ENCODE measurements around the gene PARVA.

The PARVA gene

DNA sequence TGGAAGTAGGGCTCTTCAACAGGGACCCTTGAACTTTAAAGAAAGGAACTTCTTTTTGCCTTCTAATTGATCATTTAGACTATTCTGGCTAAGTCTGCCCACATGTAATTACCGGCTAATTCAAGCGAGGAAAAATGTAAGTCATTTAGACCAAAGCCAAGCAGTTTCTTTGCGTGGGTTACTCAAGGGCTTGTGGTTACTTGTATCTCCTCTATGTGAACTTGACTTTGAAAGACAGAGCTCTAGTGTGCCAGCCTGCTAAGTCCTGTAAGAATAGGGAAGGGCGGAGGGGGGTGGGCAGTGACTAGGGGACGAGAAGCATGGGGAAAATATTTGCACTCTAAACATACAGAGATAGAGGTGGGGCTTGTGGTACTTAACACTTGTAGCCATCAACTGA lies 151.7 kb downstream of the PARVA start:
- Histone ChIP-seq H3K9me3 (ENCODE audit: control insufficient read depth, low read length) (no peaks in the 10 kb centered on the region), H3K79me1 (replicated peaks; ENCODE audit: low read length, poor library complexity, severe bottlenecking) (peaks cover 8% of the 10 kb centered on the region), H3K27me3 (ENCODE audit: control insufficient read depth in 1 of 2, insufficient read depth in 1 of 2, low read length in 2 of 2) (no peaks in the 10 kb centered on the region), H2BK12ac (ENCODE audit: low read length in 2 of 2) (no peak overlapping the region), H3K4me1 (ENCODE audit: control insufficient read depth, insufficient read depth, low read depth, low read length) (peaks cover 10% of the 10 kb centered on the region), H3K4ac (ENCODE audit: low read depth in 1 of 2, low read length in 2 of 2) (no peak overlapping the region), H4K91ac (ENCODE audit: low read length) (no peak overlapping the region), H3K9ac (ENCODE audit: low read length) (peak overlapping the region; percentile 61), H3K18ac (ENCODE audit: low read depth in 1 of 2, low read length in 2 of 2) (no peak overlapping the region), H2AK5ac (ENCODE audit: low read length, severe bottlenecking) (no peak overlapping the region), H3K27ac (ENCODE audit: low read length, poor library complexity, severe bottlenecking) (no peak overlapping the region), H2BK120ac (ENCODE audit: low read depth, low read length) (no peak overlapping the region), H3K36me3 (ENCODE audit: control insufficient read depth in 1 of 2, insufficient read depth in 2 of 2, low read depth in 1 of 2, low read length in 2 of 2) (peaks cover 37 to 43% of the 10 kb centered on the region in 2 experiments), H3K14ac (ENCODE audit: low read length in 2 of 2) (no peak overlapping the region), H3K23ac (ENCODE audit: low read length in 2 of 2) (no peak overlapping the region), H2AFZ (ENCODE audit: low read depth, low read length) (no peak overlapping the region), H2BK15ac (ENCODE audit: low read depth, poor library complexity, severe bottlenecking) (no peak overlapping the region), H2BK5ac (ENCODE audit: low read depth, low read length, poor library complexity, severe bottlenecking) (no peak overlapping the region), H4K8ac (ENCODE audit: low read length) (no peak overlapping the region), H3K4me2 (ENCODE audit: low read length, poor library complexity, severe bottlenecking) (no peak overlapping the region), H3K4me3 (ENCODE audit: insufficient read depth in 1 of 2, low read depth in 1 of 2, low read length in 2 of 2) (no peak overlapping the region)
- no peak for DNase-seq
- 81% methylated on average over 5 of the region's 5 CpGs for WGBS

DNA sequence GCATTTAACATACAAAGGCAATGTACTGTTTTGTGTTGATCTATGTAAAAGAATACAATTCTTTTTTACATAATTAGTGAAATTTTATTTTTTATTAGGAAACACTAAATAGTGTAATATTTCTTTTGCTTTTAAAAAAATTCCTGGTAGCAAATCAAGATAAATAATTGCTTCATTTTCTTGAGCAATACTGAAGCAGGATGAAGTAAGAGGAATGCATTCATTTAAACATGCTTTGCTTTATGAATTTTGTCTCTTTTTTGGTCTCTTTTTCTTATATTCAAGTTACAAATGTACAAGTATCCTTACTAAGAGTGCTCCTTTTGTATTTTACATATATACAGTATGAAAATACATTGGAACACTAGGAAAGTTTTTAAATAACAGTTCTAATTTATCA lies 152.4 kb downstream of the PARVA start:
- Histone ChIP-seq H3K4me2 (ENCODE audit: low read length, poor library complexity, severe bottlenecking) (no peak overlapping the region), H2BK12ac (ENCODE audit: low read length in 2 of 2) (no peak overlapping the region), H3K9me3 (ENCODE audit: control insufficient read depth, low read length) (no peaks in the 10 kb centered on the region), H3K18ac (ENCODE audit: low read depth in 1 of 2, low read length in 2 of 2) (no peak overlapping the region), H2AK5ac (ENCODE audit: low read length, severe bottlenecking) (no peak overlapping the region), H3K9ac (ENCODE audit: low read length) (peak overlapping the region; percentile 61), H4K91ac (ENCODE audit: low read length) (no peak overlapping the region), H3K4ac (ENCODE audit: low read depth in 1 of 2, low read length in 2 of 2) (no peak overlapping the region), H2BK15ac (ENCODE audit: low read depth, poor library complexity, severe bottlenecking) (no peak overlapping the region), H2BK120ac (ENCODE audit: low read depth, low read length) (no peak overlapping the region), H3K23ac (ENCODE audit: low read length in 2 of 2) (no peak overlapping the region), H2AFZ (ENCODE audit: low read depth, low read length) (no peak overlapping the region), H2BK5ac (ENCODE audit: low read depth, low read length, poor library complexity, severe bottlenecking) (no peak overlapping the region), H4K8ac (ENCODE audit: low read length) (no peak overlapping the region), H3K4me3 (ENCODE audit: insufficient read depth in 1 of 2, low read depth in 1 of 2, low read length in 2 of 2) (no peak overlapping the region), H3K79me1 (replicated peaks; ENCODE audit: low read length, poor library complexity, severe bottlenecking) (peaks cover 8% of the 10 kb centered on the region), H3K14ac (ENCODE audit: low read length in 2 of 2) (no peak overlapping the region), H3K27me3 (ENCODE audit: control insufficient read depth in 1 of 2, insufficient read depth in 1 of 2, low read length in 2 of 2) (no peaks in the 10 kb centered on the region), H3K27ac (ENCODE audit: low read length, poor library complexity, severe bottlenecking) (no peak overlapping the region), H3K36me3 (ENCODE audit: control insufficient read depth in 1 of 2, insufficient read depth in 2 of 2, low read depth in 1 of 2, low read length in 2 of 2) (peaks cover 37 to 38% of the 10 kb centered on the region in 2 experiments), H3K4me1 (ENCODE audit: control insufficient read depth, insufficient read depth, low read depth, low read length) (peaks cover 10% of the 10 kb centered on the region)
- peak; percentile 21 for DNase-seq

DNA sequence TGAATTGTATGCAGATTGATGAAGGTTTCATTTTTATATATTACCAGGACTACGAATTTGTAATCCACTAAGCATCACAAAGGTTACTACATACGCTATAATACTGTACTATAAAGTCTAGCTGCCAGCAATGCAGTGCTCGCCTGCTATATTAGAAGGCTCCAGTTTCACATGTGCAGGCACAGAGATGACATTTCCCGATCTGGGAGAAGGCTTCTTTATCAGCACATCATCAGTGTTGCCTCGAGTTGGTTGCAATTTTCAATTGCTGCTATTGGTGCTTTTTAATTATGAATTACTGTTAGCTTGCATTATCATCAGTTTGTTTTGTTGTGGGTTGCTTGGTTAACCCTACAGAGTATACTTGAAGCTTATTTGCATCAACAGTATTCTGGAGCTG lies 153.6 kb downstream of the PARVA start:
- Histone ChIP-seq H3K9me3 (ENCODE audit: control insufficient read depth, low read length) (no peaks in the 10 kb centered on the region), H3K4me3 (ENCODE audit: insufficient read depth in 1 of 2, low read depth in 1 of 2, low read length in 2 of 2) (no peak overlapping the region), H3K14ac (ENCODE audit: low read length in 2 of 2) (no peak overlapping the region), H4K8ac (ENCODE audit: low read length) (no peak overlapping the region), H3K27me3 (ENCODE audit: control insufficient read depth in 1 of 2, insufficient read depth in 1 of 2, low read length in 2 of 2) (no peaks in the 10 kb centered on the region), H3K27ac (ENCODE audit: low read length, poor library complexity, severe bottlenecking) (no peak overlapping the region), H3K79me1 (replicated peaks; ENCODE audit: low read length, poor library complexity, severe bottlenecking) (peaks cover 8% of the 10 kb centered on the region), H3K4ac (ENCODE audit: low read depth in 1 of 2, low read length in 2 of 2) (no peak overlapping the region), H2AFZ (ENCODE audit: low read depth, low read length) (no peak overlapping the region), H3K9ac (ENCODE audit: low read length) (no peak overlapping the region), H2BK5ac (ENCODE audit: low read depth, low read length, poor library complexity, severe bottlenecking) (no peak overlapping the region), H3K4me1 (ENCODE audit: control insufficient read depth, insufficient read depth, low read depth, low read length) (peaks cover 10% of the 10 kb centered on the region), H3K36me3 (ENCODE audit: control insufficient read depth in 1 of 2, insufficient read depth in 2 of 2, low read depth in 1 of 2, low read length in 2 of 2) (peaks cover 28 to 37% of the 10 kb centered on the region in 2 experiments), H3K18ac (ENCODE audit: low read depth in 1 of 2, low read length in 2 of 2) (no peak overlapping the region), H3K23ac (ENCODE audit: low read length in 2 of 2) (no peak overlapping the region), H2AK5ac (ENCODE audit: low read length, severe bottlenecking) (no peak overlapping the region), H2BK15ac (ENCODE audit: low read depth, poor library complexity, severe bottlenecking) (no peak overlapping the region), H4K91ac (ENCODE audit: low read length) (no peak overlapping the region), H2BK120ac (ENCODE audit: low read depth, low read length) (no peak overlapping the region), H2BK12ac (ENCODE audit: low read length in 2 of 2) (no peak overlapping the region), H3K4me2 (ENCODE audit: low read length, poor library complexity, severe bottlenecking) (no peak overlapping the region)
- 95% methylated on average over 5 of the region's 5 CpGs for WGBS
- DNase-seq: no peak

DNA sequence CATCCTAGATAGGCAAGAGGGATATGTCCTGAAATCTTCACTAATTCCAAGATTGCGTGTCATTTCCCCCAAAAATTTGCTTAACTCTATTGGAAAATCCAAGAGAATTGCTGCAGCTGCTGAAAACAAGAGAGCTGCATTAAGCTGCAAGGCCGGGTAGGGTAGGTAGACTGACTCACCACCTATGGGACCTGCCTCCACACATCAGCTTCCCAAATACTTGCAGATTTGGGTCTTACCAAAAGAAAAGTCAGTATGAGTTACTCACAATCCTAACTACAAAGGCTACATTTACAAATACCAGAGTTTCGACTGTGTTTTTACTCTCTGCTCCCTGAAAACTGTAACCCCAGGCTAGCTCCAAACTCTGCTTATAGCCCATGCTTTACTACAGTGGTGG lies 154.3 kb downstream of the PARVA start:
- no peak overlapping the region for H2BK15ac ChIP-seq (ENCODE audit: low read depth, poor library complexity, severe bottlenecking)
- H3K9me3 ChIP-seq (ENCODE audit: control insufficient read depth, low read length): no peaks in the 10 kb centered on the region
- no peak overlapping the region for H2BK5ac ChIP-seq (ENCODE audit: low read depth, low read length, poor library complexity, severe bottlenecking)
- no peak overlapping the region for H2BK12ac ChIP-seq (ENCODE audit: low read length in 2 of 2)
- no peak overlapping the region for H3K14ac ChIP-seq (ENCODE audit: low read length in 2 of 2)
- no peak for DNase-seq
- no peak overlapping the region for H3K4ac ChIP-seq (ENCODE audit: low read depth in 1 of 2, low read length in 2 of 2)
- H2BK120ac ChIP-seq (ENCODE audit: low read depth, low read length): no peak overlapping the region
- H3K27ac ChIP-seq (ENCODE audit: low read length, poor library complexity, severe bottlenecking): no peak overlapping the region
- H4K91ac ChIP-seq (ENCODE audit: low read length): no peak overlapping the region
- H2AK5ac ChIP-seq (ENCODE audit: low read length, severe bottlenecking): no peak overlapping the region
- WGBS: 91% methylated on average over 3 of the region's 3 CpGs
- H4K8ac ChIP-seq (ENCODE audit: low read length): no peak overlapping the region
- peaks cover 8% of the 10 kb centered on the region for H3K79me1 ChIP-seq (replicated peaks; ENCODE audit: low read length, poor library complexity, severe bottlenecking)
- H3K4me1 ChIP-seq (ENCODE audit: control insufficient read depth, insufficient read depth, low read depth, low read length): peaks cover 9% of the 10 kb centered on the region
- no peak overlapping the region for H2AFZ ChIP-seq (ENCODE audit: low read depth, low read length)
- no peak overlapping the region for H3K4me2 ChIP-seq (ENCODE audit: low read length, poor library complexity, severe bottlenecking)
- peaks cover 28 to 37% of the 10 kb centered on the region in 2 experiments for H3K36me3 ChIP-seq (ENCODE audit: control insufficient read depth in 1 of 2, insufficient read depth in 2 of 2, low read depth in 1 of 2, low read length in 2 of 2)
- H3K18ac ChIP-seq (ENCODE audit: low read depth in 1 of 2, low read length in 2 of 2): no peak overlapping the region
- no peaks in the 10 kb centered on the region for H3K27me3 ChIP-seq (ENCODE audit: control insufficient read depth in 1 of 2, insufficient read depth in 1 of 2, low read length in 2 of 2)
- H3K9ac ChIP-seq (ENCODE audit: low read length): no peak overlapping the region
- H3K23ac ChIP-seq (ENCODE audit: low read length in 2 of 2): no peak overlapping the region
- no peak overlapping the region for H3K4me3 ChIP-seq (ENCODE audit: insufficient read depth in 1 of 2, low read depth in 1 of 2, low read length in 2 of 2)
